GM19099 (cell line): Measurements from ENCODE around the gene EIF2S3.

Experiments
- POLR2A ChIP-seq: IDR thresholded peaks from 3 replicates; pipeline ENCODE4 v1.6.1; 2011; ENCODE audit warnings: low read depth; ENCODE audit not compliant: insufficient read length; ENCODE audit errors: extremely low read depth

EIF2S3 gene

DNA sequence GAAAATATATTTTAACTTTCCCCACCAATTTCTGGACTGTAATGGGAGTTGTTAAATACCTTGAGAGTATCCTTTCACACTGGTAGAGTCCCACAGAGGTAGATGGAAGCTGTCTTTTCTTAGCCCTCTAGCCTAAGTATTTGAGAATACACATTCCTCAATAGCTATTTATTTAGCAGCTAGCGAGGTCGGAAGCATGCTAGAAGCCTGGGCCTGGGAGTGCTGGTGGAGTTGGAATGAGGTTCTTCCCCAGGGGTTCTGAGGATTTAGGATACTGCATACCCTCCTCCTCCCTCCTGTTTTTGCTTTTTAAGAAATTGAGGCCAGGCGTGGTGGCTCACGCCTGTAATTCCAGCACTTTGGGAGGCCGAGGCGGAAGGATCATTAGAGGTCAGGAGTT is 26.8 kb upstream of the EIF2S3 start:
- TF ChIP-seq POLR2A: no peak

DNA sequence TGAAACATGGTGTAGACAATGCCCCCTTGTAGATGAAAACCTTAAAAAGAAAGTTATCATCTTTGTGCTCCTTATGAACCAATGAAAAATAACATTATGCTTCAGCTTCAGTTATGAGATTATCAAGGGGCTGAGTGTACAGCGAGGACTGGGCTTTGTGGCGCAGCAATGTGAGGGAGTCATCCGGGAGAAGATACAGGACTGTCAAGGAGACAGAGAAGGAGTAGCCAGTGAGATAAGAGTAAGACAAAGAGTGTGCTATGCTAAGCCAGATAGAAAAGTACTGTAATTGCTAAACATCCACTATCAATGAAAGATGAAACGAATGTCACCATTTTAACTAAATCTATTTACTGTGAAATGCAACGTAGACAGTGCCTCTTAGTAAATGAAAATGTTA is 24.2 kb upstream of the EIF2S3 start:
- TF ChIP-seq POLR2A: no peak

DNA sequence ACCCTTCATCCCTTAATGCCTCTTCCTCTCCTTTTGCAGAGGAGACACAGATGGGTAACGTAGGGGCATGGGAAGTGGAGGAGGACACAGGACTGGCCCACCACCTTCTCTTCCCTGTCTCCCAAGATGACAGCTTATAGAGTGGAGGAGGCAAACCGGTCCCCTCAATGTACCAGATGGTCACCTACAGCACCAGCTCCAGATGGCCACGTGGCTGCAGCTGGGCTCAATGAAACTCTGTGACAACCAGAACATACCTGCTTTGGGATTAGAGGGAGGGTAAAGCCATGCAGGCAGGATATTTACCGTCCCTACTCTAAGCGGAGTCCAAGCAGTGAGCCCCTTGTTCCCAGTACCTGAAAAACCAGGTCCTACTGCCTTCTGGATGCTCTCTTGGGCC is 20.3 kb upstream of the EIF2S3 start:
- TF ChIP-seq POLR2A: no peak

DNA sequence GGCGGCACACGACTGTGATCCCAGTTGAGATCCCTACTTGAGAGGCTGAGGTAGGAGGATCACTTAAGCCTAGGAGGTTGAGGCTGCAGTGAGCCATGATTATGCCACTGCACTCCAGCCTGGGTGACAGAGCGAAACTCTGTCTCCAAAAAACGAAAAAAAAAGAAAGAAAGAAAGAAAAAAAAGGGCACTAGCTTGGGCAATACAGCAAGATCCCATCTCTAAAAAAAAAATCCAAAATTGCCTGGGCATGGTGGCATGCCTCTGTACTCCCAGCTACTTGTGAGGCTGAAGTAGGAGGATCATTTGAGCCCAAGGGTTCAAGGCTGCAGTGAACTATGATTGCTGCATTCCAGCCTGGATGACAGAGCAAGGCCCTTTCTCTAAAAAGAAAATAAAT is 17.0 kb upstream of the EIF2S3 start:
- no peak for TF ChIP-seq POLR2A

DNA sequence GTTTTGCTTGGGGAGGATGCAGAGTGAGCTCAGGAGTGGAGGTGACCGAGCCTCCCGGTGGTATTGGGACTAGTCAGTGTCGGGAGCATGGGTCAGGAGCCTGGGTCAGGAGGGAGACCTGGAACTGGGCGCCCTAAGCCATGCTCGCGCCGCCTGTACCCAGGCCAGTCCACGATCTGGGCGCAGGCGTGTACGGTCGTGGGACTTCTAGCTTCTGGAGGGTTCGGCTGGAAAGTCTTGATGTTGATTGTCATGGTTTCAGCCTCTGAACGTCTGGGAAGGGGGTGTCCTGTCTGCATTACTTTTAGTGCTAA is 244 bp downstream of the EIF2S3 start:
- no peak for TF ChIP-seq POLR2A

DNA sequence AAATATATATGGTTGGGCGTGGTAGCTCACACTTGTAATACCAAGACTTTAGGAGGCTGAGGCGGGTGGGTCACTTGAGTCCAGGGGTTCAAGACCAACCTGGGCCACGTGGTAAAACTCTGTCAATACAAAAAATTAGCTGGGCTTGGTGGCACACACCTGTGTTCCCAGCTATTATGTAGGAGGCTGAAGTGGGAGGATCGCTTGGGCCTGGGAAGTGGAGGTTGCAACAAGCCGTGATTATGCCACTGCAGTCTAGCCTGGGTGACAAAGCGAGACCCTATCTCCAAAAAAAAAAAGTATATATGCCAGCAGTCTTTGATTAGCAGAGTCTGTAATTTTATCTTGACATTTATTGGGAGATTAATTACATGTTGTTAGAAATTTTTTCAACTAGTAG is 8.7 kb downstream of the EIF2S3 start:
- TF ChIP-seq POLR2A: no peak

DNA sequence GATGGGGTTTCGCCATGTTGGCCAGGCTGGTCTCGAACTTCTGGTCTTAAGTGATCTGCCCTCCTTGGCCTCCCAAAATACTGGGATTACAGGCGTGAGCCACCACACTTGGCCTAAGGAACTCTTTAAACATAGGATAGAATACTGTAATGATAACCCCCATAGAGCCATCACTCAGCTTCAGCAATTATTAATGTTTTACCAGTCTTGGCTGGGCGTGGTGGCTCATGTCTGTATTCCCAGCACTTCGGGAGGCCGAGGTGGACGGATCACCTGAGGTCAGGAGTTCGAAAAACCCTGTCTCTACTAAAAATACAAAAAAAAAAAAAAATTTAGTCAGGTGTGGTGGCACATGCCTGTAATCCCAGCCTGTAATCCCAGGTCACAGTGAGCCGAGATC is 15.1 kb downstream of the EIF2S3 start:
- no peak for TF ChIP-seq POLR2A

DNA sequence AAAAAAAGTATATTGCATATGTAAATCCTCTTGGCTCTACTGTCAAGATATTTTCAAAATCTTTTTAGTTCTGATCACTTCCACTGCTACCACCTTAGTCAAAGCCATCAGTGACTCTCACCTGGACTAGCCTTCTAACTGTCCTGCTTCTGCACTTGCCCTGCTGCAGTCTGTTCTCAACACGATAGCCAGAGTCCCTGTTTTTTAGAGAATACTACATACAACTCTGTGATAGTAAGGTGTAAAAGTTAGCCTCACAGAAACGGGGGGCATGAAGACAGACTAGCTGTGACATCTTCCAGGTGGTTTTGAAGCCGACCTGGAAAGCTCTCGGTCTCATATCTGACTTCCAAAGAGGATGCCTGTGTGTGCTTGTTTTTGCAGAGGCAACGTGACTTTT is 24.7 kb downstream of the EIF2S3 start:
- no peak for TF ChIP-seq POLR2A

DNA sequence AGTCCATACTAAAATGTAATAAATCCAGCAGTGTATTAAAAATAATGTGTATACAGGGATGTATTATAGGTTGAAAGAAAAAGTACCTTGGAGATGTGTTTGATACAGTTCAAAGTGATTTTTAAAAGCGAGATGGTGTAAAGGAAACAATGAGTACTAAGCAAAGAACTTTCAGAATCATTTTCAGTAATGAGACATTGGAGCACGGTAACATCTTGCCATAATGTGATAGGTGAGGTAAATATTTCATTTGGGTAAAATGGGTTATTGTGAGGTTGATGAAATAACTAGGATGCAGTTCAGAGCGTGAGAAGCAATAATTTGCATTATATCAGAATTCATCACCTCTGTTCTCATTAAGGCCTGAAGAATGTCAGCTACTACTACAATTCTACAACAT is 25.9 kb downstream of the EIF2S3 start:
- TF ChIP-seq POLR2A: no peak

DNA sequence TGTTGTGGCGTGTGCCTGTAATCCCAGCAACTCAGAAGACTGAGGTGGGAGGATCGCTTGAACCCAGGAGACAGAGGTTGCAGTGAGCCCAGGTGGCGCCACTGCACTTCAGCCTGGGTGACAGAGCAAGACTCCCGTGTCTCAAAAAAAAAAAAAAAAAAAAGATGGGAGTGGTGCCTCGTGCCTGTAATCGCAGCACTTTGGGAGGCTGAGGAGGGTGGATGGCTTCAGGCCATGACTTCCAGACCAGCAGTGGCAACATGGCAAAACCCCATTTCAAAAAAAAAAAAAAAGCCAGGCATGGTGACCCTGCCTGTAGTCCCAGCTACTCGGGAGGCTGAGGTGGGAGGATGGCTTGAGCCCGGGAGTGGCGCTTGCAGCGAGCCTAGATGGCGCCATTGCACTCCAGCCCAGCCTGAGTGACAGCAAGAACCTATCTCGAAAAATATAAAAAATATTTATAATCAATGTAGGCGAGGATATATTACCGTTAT is 27.0 kb downstream of the EIF2S3 start:
- no peak for TF ChIP-seq POLR2A

DNA sequence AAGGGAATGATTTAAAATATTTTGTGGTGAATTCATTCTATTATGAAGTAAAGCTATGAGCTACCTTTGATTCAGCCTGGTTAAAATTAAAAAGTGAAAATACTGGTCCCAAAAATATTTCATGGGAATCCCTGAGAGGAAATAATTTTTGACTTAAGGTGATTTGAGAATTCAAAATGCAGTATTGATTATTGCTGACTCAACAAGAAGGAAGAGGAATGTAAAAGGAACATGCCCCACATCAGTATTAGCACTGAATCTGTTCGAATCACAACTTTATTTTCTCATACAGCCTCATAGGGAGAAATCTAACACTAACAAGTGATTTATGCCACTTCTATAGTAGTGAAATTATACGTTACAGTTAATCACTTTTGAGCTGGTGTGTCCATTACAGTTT is 27.7 kb downstream of the EIF2S3 start:
- TF ChIP-seq POLR2A: no peak

DNA sequence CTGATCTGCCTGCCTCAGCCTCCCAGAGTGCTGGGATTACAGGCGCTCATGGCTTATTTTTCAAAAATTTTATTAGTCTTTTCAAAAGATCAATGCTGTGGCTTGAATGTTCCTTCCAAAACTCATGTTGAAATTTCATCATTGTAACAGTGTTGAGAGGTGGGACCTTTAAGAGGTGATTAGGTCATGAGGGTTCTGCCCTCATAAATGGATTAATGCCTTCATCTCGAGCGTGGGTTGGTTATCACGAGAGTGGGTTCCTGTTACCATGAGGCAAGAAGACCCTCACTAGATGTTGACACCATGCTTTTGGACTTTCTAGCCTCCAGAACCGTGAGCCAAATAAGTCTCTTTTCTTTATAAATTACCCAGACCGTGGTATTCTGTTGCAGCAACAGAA is 30.3 kb downstream of the EIF2S3 start:
- no peak for TF ChIP-seq POLR2A

DNA sequence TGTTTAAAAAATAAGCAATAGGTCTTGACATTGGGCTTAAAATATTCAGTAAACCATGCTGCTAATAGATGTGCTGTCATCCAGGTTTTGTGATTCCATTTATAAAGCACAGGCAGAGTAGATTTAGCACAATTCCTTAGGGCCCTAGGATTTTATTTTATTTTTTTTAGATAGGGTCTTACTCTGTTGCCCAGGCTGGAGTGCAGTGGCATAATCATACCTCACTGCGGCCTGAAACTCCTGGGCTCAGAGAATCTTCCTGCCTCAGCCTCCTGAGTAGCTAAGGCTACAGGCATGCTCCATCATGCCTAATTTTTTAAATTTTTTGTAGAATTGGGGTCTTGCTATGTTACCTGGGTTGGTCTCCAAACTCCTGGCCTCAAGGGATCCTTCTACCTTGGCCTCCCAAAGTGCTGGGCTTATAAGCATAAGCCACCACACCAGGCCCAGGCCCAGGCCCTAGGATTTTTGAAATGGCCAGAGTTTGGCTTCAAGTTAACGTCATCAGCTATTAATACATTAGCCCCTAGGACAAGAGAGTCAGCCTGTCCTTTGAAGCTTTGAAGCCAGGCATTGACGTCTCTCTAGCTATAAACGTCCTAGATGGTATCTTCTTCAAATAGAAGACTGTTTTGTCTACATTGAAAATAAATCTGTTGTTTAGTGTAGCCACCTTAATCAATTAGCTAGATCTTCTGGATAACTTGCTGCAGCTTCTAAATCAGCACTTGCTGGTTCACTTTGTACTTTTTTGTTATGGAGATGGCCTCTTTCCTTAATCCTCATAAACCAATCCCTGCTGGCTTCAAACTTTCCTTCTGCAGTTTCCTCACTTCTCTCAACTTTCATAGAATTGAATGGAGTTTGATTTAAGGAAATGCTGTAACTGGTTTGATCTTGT is 35.8 kb downstream of the EIF2S3 start:
- TF ChIP-seq POLR2A: no peak

DNA sequence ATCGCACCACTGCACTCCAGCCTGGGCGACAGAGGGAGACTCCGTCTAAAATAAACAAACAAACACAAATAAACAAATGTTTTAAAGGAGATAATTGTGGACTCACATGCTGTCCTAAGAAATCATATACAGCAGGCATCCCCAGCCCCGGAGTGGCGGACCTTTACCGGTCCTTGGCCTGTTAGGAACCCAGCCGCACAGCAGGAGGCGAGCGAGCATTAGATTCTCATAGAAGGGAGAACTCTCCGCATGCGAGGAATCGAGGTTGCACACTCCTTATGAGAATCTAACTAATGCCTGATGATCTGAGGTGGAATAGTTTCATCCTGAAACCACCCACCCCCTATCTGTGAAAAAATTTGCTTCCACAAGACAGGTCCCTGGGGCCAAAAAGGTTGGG is 39.0 kb downstream of the EIF2S3 start:
- no peak for TF ChIP-seq POLR2A

DNA sequence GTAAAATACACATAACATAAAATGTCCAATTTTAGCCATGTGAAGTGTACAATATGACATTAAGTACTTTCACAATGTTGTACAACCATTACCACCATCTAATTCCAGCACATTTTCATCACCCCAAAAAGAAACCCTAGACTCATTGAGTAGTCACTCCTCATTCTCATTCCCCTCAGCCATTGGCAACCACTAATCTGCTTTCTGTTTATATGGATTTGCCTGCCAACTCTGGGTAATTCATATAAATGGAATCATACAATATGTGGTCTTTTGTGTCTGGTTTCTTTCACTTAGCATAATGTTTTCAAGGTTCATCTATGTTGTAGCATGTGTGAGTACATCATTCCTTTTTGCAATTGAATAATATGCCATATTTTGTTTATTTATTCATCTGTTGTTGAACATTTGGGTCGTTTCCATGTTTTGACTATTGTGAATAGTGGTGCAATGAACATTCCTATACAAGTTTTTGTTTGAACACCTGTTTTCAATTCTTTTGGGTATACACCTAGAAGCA is 43.0 kb downstream of the EIF2S3 start:
- no peak for TF ChIP-seq POLR2A

DNA sequence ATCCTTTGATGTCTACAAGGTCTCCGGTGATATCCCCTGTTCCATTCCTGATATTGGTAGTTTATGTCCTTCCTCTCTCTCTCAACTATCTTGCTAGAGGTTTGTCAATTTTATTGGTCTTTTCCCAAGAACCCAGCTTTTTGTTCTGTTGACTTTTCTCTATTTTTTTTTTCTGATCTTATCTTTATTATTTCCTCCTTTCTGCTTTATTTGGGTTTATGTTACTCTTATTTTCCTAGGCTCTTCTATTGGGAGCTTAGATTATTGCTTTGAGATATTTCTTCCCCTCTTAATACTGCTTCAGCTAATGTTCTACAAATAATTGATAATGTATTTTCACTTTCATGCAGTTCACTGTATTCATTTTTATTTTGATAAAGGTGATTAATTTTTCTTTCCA is 44.2 kb downstream of the EIF2S3 start:
- TF ChIP-seq POLR2A: no peak

DNA sequence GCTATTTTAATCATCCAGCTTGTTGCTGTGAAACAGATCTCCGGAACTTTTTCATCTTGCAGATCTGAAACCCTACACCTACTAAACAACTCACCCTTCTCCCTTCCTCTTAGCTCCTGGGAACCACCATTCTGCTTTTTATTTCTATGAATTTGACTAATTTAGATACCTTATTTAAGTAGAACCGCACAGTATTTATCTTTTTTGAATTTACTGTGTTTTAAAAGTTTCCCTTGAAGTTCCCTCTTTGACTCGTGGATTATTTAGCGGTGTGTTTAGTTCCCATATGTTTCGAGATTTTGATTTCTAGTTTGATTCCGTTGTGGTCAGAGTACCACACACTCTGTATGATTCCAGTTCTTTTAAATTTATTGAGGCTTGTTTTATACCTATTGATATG is 44.6 kb downstream of the EIF2S3 start:
- no peak for TF ChIP-seq POLR2A
